Neural cell (in vitro differentiated cells): ENCODE measurements around the gene DIAPH1.

ENCODE experiments used
- EZH2 ChIP-seq: fragments of 200-600, 300-800 bp; shearing (Covaris generic), sonication (generic); IDR thresholded peaks from 2 replicates; pipeline ENCODE4 v1.6.1; 2014; ENCODE audit warnings: antibody characterized with exemption, low read length, borderline replicate concordance, mild to moderate bottlenecking; ENCODE audit not compliant: insufficient read depth, poor library complexity, severe bottlenecking
- SMC3 ChIP-seq: fragments of 450-650 bp; conservative IDR thresholded peaks from 2 replicates; pipeline ENCODE4 v1.6.1; 2014; ENCODE audit warnings: antibody characterized with exemption, mild to moderate bottlenecking, moderate library complexity; ENCODE audit not compliant: poor library complexity
- TAF1 ChIP-seq: IDR thresholded peaks from 2 replicates; pipeline ENCODE4 v1.6.1; 2012; ENCODE audit warnings: low read depth
- TF ChIP-seq, protein P1 (sequence below): fragments of 450-650 bp; IDR thresholded peaks from 2 replicates; pipeline ENCODE4 v1.5.1; 2014; ENCODE audit warnings: antibody characterized with exemption, mild to moderate bottlenecking, moderate library complexity; ENCODE audit not compliant: poor library complexity, severe bottlenecking

DNA sequence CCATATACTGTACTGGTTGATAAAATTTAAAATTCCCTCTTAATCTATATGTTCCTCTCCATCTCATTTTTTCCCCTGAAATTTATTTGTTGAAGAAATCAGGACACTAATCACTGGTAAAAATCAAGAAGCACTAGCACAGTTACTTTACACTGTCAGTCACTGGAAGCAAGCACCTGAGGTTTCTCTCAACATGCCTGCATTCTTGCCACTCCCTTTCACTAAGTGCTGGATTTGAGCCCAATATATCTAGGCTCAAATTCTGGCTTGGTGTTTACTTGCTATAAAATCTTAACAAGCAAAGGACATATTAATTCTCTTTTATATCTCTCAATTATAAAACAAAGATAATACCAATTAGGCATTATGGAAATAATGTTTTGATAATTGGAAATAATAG is 58.6 kb downstream of the DIAPH1 start:
- TF ChIP-seq, protein P1, sequence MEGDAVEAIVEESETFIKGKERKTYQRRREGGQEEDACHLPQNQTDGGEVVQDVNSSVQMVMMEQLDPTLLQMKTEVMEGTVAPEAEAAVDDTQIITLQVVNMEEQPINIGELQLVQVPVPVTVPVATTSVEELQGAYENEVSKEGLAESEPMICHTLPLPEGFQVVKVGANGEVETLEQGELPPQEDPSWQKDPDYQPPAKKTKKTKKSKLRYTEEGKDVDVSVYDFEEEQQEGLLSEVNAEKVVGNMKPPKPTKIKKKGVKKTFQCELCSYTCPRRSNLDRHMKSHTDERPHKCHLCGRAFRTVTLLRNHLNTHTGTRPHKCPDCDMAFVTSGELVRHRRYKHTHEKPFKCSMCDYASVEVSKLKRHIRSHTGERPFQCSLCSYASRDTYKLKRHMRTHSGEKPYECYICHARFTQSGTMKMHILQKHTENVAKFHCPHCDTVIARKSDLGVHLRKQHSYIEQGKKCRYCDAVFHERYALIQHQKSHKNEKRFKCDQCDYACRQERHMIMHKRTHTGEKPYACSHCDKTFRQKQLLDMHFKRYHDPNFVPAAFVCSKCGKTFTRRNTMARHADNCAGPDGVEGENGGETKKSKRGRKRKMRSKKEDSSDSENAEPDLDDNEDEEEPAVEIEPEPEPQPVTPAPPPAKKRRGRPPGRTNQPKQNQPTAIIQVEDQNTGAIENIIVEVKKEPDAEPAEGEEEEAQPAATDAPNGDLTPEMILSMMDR: no peak
- TF ChIP-seq SMC3 (no peak), EZH2 (no peak), TAF1 (no peak)
